GOT3 (cell line): ENCODE measurements around the gene FNBP1.

Source experiments
- DNase-seq: peaks from one replicate; lab custom pipeline; 2025; ENCODE audit warnings: mixed read lengths; lab: John Stamatoyannopoulos, UW

FNBP1 gene

GRCh38 chr9:129919841-129920240, 123.1 kb downstream of the FNBP1 start:
- DNase-seq, result no peak

- DNase-seq, result no peak
Observed at GRCh38 chr9:129919277-129919676, 123.7 kb downstream of the FNBP1 start.

- DNase-seq, result no peak
Observed at GRCh38 chr9:129918296-129918950, 124.6 kb downstream of the FNBP1 start.

- DNase-seq, result no peak
Observed at GRCh38 chr9:129916707-129917106, 126.3 kb downstream of the FNBP1 start.

GRCh38 chr9:129914051-129914450, 128.9 kb downstream of the FNBP1 start:
- no peak for DNase-seq

GRCh38 chr9:129910628-129911567, 132.1 kb downstream of the FNBP1 start:
- no peak for DNase-seq

- no peak for DNase-seq
Observed at GRCh38 chr9:129909851-129910250, 133.1 kb downstream of the FNBP1 start.

GRCh38 chr9:129908906-129909305, 134.1 kb downstream of the FNBP1 start:
- DNase-seq, result no peak

GRCh38 chr9:129907201-129907600, 135.8 kb downstream of the FNBP1 start:
- no peak for DNase-seq

- no peak for DNase-seq
Observed at GRCh38 chr9:129906298-129906697, 136.7 kb downstream of the FNBP1 start.

- DNase-seq, result no peak
Observed at GRCh38 chr9:129904734-129905133, 138.3 kb downstream of the FNBP1 start.

GRCh38 chr9:129902740-129903134, 140.3 kb downstream of the FNBP1 start:
- DNase-seq, result no peak

GRCh38 chr9:129901993-129902739, 140.8 kb downstream of the FNBP1 start:
- DNase-seq, result no peak

GRCh38 chr9:129900263-129901027, 142.5 kb downstream of the FNBP1 start:
- no peak for DNase-seq

- DNase-seq, result no peak
Observed at GRCh38 chr9:129899620-129900019, 143.4 kb downstream of the FNBP1 start.

- no peak for DNase-seq
Observed at GRCh38 chr9:129898185-129898584, 144.8 kb downstream of the FNBP1 start.

- DNase-seq, result no peak
Observed at GRCh38 chr9:129897263-129897662, 145.7 kb downstream of the FNBP1 start.

- no peak for DNase-seq
Observed at GRCh38 chr9:129895376-129896268, 147.4 kb downstream of the FNBP1 start.

GRCh38 chr9:129894120-129894823, 148.7 kb downstream of the FNBP1 start:
- DNase-seq, result no peak

GRCh38 chr9:129891569-129891968, 151.4 kb downstream of the FNBP1 start:
- DNase-seq, result no peak
